Fibroblast of skin of abdomen (primary cell): ENCODE data around the gene ERI2. TPM values are rescaled to one million over a fixed set of nuclear protein-coding genes. Genes with fewer than 3 reads are reported as not detected.

ENCODE experiments used
- DNase-seq: peaks from one replicate; pipeline ENCODE4 v3.0.0-alpha.2; 2013
- polyA plus RNA-seq, 2 experiments: library from polyadenylated mRNA; unstranded; fragments of 120-200 nt; gene quantifications; one replicate each; pipeline ENCODE4 v1.2.1, GENCODE V29; 2013; ENCODE audit not compliant: insufficient read length in 2 of 2

ERI2 gene
- polyA plus RNA-seq (2013, experiment 1 of 2; ENCODE audit: insufficient read length): 11.2 TPM
- polyA plus RNA-seq (2013, experiment 2 of 2; ENCODE audit: insufficient read length): 10.0 TPM

- DNase-seq: peak; percentile 96
Measured at GRCh38 chr16:20806168-20807050, at the start of gene ERI2, which contains the start of gene REXO5. Gene ERI2, minus strand, starts transcription at chr16:20806472. Its CDS starts 42 bp downstream, at chr16:20806430. Gene REXO5, plus strand, starts transcription at chr16:20806527. Its CDS starts 427 bp downstream, at chr16:20806954.

- DNase-seq: no peak
Measured at GRCh38 chr16:20854963-20855362, 48.7 kb upstream of the ERI2 start.

- DNase-seq: no peak
Measured at GRCh38 chr16:20853981-20854620, 47.8 kb upstream of the ERI2 start.

GRCh38 chr16:20853143-20853542, 46.9 kb upstream of the ERI2 start:
- DNase-seq: no peak

- DNase-seq: peak; percentile 91
Measured at GRCh38 chr16:20851601-20852000, 45.3 kb upstream of the ERI2 start.

GRCh38 chr16:20850981-20851380, 44.7 kb upstream of the ERI2 start:
- DNase-seq: no peak

- peak; percentile 61 for DNase-seq
Measured at GRCh38 chr16:20849589-20850390, 43.5 kb upstream of the ERI2 start.

- no peak for DNase-seq
Measured at GRCh38 chr16:20847550-20847949, 41.3 kb upstream of the ERI2 start.

GRCh38 chr16:20846551-20846950, 40.3 kb upstream of the ERI2 start:
- no peak for DNase-seq

GRCh38 chr16:20846030-20846429, 39.8 kb upstream of the ERI2 start:
- no peak for DNase-seq

- DNase-seq: no peak
Measured at GRCh38 chr16:20844588-20844987, 38.3 kb upstream of the ERI2 start.

GRCh38 chr16:20844054-20844453, 37.8 kb upstream of the ERI2 start:
- no peak for DNase-seq

GRCh38 chr16:20839504-20839903, 33.2 kb upstream of the ERI2 start:
- DNase-seq: no peak

- no peak for DNase-seq
Measured at GRCh38 chr16:20838240-20838639, 32.0 kb upstream of the ERI2 start.

GRCh38 chr16:20833086-20833485, 26.8 kb upstream of the ERI2 start:
- no peak for DNase-seq

- no peak for DNase-seq
Measured at GRCh38 chr16:20830372-20830771, 24.1 kb upstream of the ERI2 start.

GRCh38 chr16:20829536-20829935, 23.3 kb upstream of the ERI2 start:
- no peak for DNase-seq

GRCh38 chr16:20826039-20826566, 19.8 kb upstream of the ERI2 start:
- DNase-seq: no peak

- DNase-seq: no peak
Measured at GRCh38 chr16:20822521-20823325, 16.5 kb upstream of the ERI2 start.

GRCh38 chr16:20821682-20822081, 15.4 kb upstream of the ERI2 start:
- no peak for DNase-seq

- DNase-seq: no peak
Measured at GRCh38 chr16:20818929-20819585, 12.8 kb upstream of the ERI2 start.
